DOHH2 (cell line): ENCODE results near the gene GPRC5C.

Source experiments
- H3F3A ChIP-seq: fragments of 200-600 bp; sonication (generic), shearing (Covaris generic); 2 replicates; pipeline ENCODE4 v1.6.0; 2016; ENCODE audit warnings: antibody characterized with exemption, mild to moderate bottlenecking; ENCODE audit not compliant: control insufficient read depth, insufficient read depth
- H3K27ac ChIP-seq: fragments of 200-600 bp; sonication (generic); 2 replicates; pipeline ENCODE4 v1.5.1; 2014; ENCODE audit warnings: low read depth, mild to moderate bottlenecking, low read length, moderate library complexity
- H3K27me3 ChIP-seq: fragments of 200-600 bp; sonication (generic); 2 replicates; pipeline ENCODE4 v1.6.1; 2014; ENCODE audit warnings: mild to moderate bottlenecking, low read length, mixed read lengths; ENCODE audit not compliant: control insufficient read depth
- H3K36me3 ChIP-seq: fragments of 200-600 bp; sonication (generic); 2 replicates; pipeline ENCODE4 v1.6.1; 2014; ENCODE audit warnings: mild to moderate bottlenecking, low read length, moderate library complexity, mixed read lengths; ENCODE audit not compliant: control insufficient read depth
- H3K4me1 ChIP-seq: fragments of 200-600 bp; sonication (generic); 2 replicates; pipeline ENCODE4 v1.6.1; 2014; ENCODE audit warnings: mild to moderate bottlenecking, low read length, mixed read lengths; ENCODE audit not compliant: control insufficient read depth
- H3K4me2 ChIP-seq: fragments of 200-600 bp; sonication (generic); 2 replicates; pipeline ENCODE4 v1.6.0; 2014; ENCODE audit warnings: mild to moderate bottlenecking, low read length, moderate library complexity
- H3K4me3 ChIP-seq: fragments of 200-600 bp; sonication (generic); 2 replicates; pipeline ENCODE4 v1.5.1; 2014; ENCODE audit warnings: mild to moderate bottlenecking, low read length, mixed read lengths
- H3K79me2 ChIP-seq: fragments of 200-600 bp; sonication (generic); 2 replicates; pipeline ENCODE4 v1.6.1; 2014; ENCODE audit warnings: mild to moderate bottlenecking, low read length, mixed read lengths; ENCODE audit not compliant: control insufficient read depth
- H3K9me2 ChIP-seq: fragments of 200-600 bp; sonication (generic); replicated peaks from 2 replicates; pipeline ENCODE4 v1.6.1; 2014; ENCODE audit warnings: mild to moderate bottlenecking, low read length, mixed read lengths; ENCODE audit not compliant: control insufficient read depth
- H3K9me3 ChIP-seq: fragments of 200-600 bp; sonication (generic); 2 replicates; pipeline ENCODE4 v1.6.1; 2014; ENCODE audit warnings: antibody characterized with exemption, low read length, mixed read lengths; ENCODE audit not compliant: control insufficient read depth, insufficient read depth
- H4K20me1 ChIP-seq: fragments of 200-600 bp; sonication (generic); 2 replicates; pipeline ENCODE4 v1.6.0; 2014; ENCODE audit warnings: low read depth, mild to moderate bottlenecking, antibody characterized with exemption, low read length, moderate library complexity; ENCODE audit not compliant: control insufficient read depth, insufficient read depth
- EZH2phosphoT487 ChIP-seq: fragments of 200-600 bp; sonication (generic); IDR thresholded peaks from 2 replicates; pipeline ENCODE4 v1.6.1; 2017; ENCODE audit warnings: borderline replicate concordance, mild to moderate bottlenecking, antibody characterized with exemption, low read length, moderate library complexity, mixed read lengths
- TF ChIP-seq, protein P1 (sequence below): fragments of 200-600 bp; sonication (generic); IDR thresholded peaks from one replicate; pipeline ENCODE4 v1.5.1; 2014; ENCODE audit warnings: antibody characterized with exemption, mild to moderate bottlenecking, low read depth, low read length; ENCODE audit not compliant: poor library complexity, severe bottlenecking

Gene GPRC5C

DNA sequence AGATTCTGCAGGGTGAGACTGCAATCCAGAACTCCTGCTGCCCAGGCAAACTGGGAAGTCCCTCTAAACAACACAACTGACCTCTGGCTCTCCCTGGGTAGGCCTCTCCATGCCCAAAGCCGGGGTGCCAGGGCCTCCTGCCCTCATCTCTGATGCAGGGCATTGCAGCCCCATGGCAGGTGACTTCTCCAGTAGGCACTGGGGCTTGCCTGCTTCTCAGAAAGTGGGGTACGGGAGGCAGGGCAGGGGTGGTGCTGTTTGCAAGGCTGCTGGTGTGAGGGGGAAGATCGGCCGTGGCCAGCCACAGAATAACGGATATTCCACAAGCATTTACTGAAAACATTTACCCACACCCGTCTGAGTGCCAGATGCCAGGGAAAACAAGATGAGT lies 4.1 kb upstream of the GPRC5C start:
- no peaks in the 10 kb centered on the region for H3K9me2 ChIP-seq
- TF ChIP-seq EZH2phosphoT487 = no peak
- TF ChIP-seq, protein P1, sequence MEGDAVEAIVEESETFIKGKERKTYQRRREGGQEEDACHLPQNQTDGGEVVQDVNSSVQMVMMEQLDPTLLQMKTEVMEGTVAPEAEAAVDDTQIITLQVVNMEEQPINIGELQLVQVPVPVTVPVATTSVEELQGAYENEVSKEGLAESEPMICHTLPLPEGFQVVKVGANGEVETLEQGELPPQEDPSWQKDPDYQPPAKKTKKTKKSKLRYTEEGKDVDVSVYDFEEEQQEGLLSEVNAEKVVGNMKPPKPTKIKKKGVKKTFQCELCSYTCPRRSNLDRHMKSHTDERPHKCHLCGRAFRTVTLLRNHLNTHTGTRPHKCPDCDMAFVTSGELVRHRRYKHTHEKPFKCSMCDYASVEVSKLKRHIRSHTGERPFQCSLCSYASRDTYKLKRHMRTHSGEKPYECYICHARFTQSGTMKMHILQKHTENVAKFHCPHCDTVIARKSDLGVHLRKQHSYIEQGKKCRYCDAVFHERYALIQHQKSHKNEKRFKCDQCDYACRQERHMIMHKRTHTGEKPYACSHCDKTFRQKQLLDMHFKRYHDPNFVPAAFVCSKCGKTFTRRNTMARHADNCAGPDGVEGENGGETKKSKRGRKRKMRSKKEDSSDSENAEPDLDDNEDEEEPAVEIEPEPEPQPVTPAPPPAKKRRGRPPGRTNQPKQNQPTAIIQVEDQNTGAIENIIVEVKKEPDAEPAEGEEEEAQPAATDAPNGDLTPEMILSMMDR = no peak
- no peaks in the 10 kb centered on the region for H3F3A ChIP-seq
- H3K9me3 ChIP-seq = no peaks in the 10 kb centered on the region; the same call in 1 of the 2 replicates
- no peak overlapping the region for H3K4me2 ChIP-seq
- H3K27ac ChIP-seq = no peak overlapping the region
- H3K4me1 ChIP-seq = no peaks in the 10 kb centered on the region
- H3K27me3 ChIP-seq = no peaks in the 10 kb centered on the region
- H3K36me3 ChIP-seq = no peaks in the 10 kb centered on the region
- no peaks in the 10 kb centered on the region for H4K20me1 ChIP-seq
- H3K4me3 ChIP-seq = no peak overlapping the region
- H3K79me2 ChIP-seq = no peaks in the 10 kb centered on the region

GRCh38 chr17:74429604-74430384 lies 2.1 kb upstream of the GPRC5C start:
- H3K27ac ChIP-seq = no peak overlapping the region
- no peak overlapping the region for H3K4me2 ChIP-seq
- H3K9me3 ChIP-seq = no peaks in the 10 kb centered on the region; the same call in 1 of the 2 replicates
- H3F3A ChIP-seq = no peaks in the 10 kb centered on the region
- H3K4me3 ChIP-seq = no peak overlapping the region
- no peaks in the 10 kb centered on the region for H3K9me2 ChIP-seq
- no peaks in the 10 kb centered on the region for H3K36me3 ChIP-seq
- H3K79me2 ChIP-seq = no peaks in the 10 kb centered on the region
- H3K27me3 ChIP-seq = no peaks in the 10 kb centered on the region
- H3K4me1 ChIP-seq = no peaks in the 10 kb centered on the region
- H4K20me1 ChIP-seq = no peaks in the 10 kb centered on the region
- TF ChIP-seq EZH2phosphoT487 = no peak
- TF ChIP-seq, protein P1 = no peak

DNA sequence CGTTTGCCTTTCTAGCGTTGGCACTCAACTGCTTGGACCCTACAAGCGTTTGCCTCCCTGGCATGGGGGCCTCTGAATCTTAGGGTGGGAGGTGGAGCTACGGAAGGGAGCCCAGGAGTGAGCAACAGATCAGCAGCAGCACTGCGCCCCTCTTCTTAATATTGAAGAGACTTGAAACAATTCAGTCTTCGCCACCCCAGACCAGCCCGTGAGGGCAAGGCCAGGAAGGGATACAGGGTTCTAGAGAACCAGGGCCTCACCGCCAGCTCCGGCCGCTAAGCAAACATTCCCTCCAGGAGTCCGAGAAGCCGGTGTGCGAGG lies 1.5 kb upstream of the GPRC5C start:
- no peaks in the 10 kb centered on the region; the same call in 1 of the 2 replicates for H3K9me3 ChIP-seq
- no peak overlapping the region for H3K4me3 ChIP-seq
- TF ChIP-seq EZH2phosphoT487 = no peak
- TF ChIP-seq, protein P1 = no peak
- no peaks in the 10 kb centered on the region for H3K36me3 ChIP-seq
- H3F3A ChIP-seq = no peaks in the 10 kb centered on the region
- no peak overlapping the region for H3K27ac ChIP-seq
- H3K79me2 ChIP-seq = no peaks in the 10 kb centered on the region
- H3K9me2 ChIP-seq = no peaks in the 10 kb centered on the region
- H3K27me3 ChIP-seq = no peaks in the 10 kb centered on the region
- no peaks in the 10 kb centered on the region for H3K4me1 ChIP-seq
- no peak overlapping the region for H3K4me2 ChIP-seq
- H4K20me1 ChIP-seq = no peaks in the 10 kb centered on the region
